Aorta (tissue), 5 donors: ENCODE data around the gene SLC43A2. TPM values are rescaled to one million over a fixed set of nuclear protein-coding genes. Genes with fewer than 3 reads are reported as not detected.
"Not testable (repeated sequence)": the region's sequence is repeated elsewhere in the genome, so short reads cannot be mapped to it uniquely, and the experiment has no call there.

Source experiments
- ATAC-seq: fragments of 200-7000 bp; cut with Tn5 transposase; one replicate; pipeline ENCODE4 v1.9.1; 2022; ENCODE audit warnings: moderate library complexity; ENCODE audit not compliant: low FRiP score
- DNase-seq, 2 donors: peaks; one replicate each; pipeline ENCODE4 v3.0.0-alpha.2; 2020
- H3K27ac ChIP-seq, 2 donors: one replicate each; pipeline ENCODE4 v1.5.1; 2013; ENCODE audit warnings: low read length in 2 of 2, mild to moderate bottlenecking in 2 of 2, moderate library complexity in 2 of 2, control low read depth in 1 of 2, inconsistent platforms in 1 of 2, low read depth in 1 of 2
- H3K27me3 ChIP-seq, 2 donors: one replicate each; pipeline ENCODE4 v1.6.1; 2013; ENCODE audit warnings: control low read depth in 1 of 2, low read length in 1 of 2, mild to moderate bottlenecking in 1 of 2, moderate library complexity in 1 of 2; ENCODE audit not compliant: insufficient read depth in 2 of 2, control insufficient read depth in 1 of 2
- H3K36me3 ChIP-seq, 2 donors: one replicate each; pipeline ENCODE4 v1.6.1; 2013; ENCODE audit warnings: control low read depth in 1 of 2, low read length in 1 of 2, mild to moderate bottlenecking in 1 of 2; ENCODE audit not compliant: insufficient read depth in 2 of 2, control insufficient read depth in 1 of 2
- H3K4me1 ChIP-seq, 2 donors: one replicate each; pipeline ENCODE4 v1.6.1; 2013; ENCODE audit warnings: low read length in 2 of 2, control low read depth in 1 of 2, mild to moderate bottlenecking in 1 of 2, moderate library complexity in 1 of 2; ENCODE audit not compliant: insufficient read depth in 2 of 2, control insufficient read depth in 1 of 2
- H3K4me3 ChIP-seq, 2 donors: one replicate each; pipeline ENCODE4 v1.5.1; 2013; ENCODE audit warnings: low read length in 2 of 2, control low read depth in 1 of 2, mild to moderate bottlenecking in 1 of 2
- H3K9me3 ChIP-seq: one replicate; pipeline ENCODE4 v1.6.1; 2013; ENCODE audit warnings: mild to moderate bottlenecking, low read length; ENCODE audit not compliant: control insufficient read depth
- WGBS, 2 donors: extraction: QIAGEN DNeasy Blood & Tissue Kit; methylation state at CpG; one replicate each; pipeline ENCODE4 v1.1.7; 2013; 5-methylcytosine and 5-hydroxymethylcytosine counted together
- intact Hi-C, 2 donors: fragments of 100-400 bp; cut with DNase I; formaldehyde crosslinking; loops; one replicate each; pipeline versions ENCODE4 v1.14.2 to v1.15.0; 2022
- polyA plus RNA-seq, 2 donors: library from polyadenylated mRNA; stranded (reverse); fragments of 200-250 nt; gene quantifications; one replicate each; pipeline ENCODE4 v1.2.3, GENCODE V29; 2013
- total RNA-seq, 2 donors: library from RNA; stranded (reverse); fragmentation: NEBNext Ultra II Directional; extraction: Animal tissue kit (Norgen Biotek cat#: 25700); gene quantifications; one replicate each; pipeline ENCODE4 v1.2.1, GENCODE V29; 2021
- donor health status: healthy with polysubstance abuse.
- donor health status: Bipolar disorder and iron deficiency.
- donor health status: DM: no; HTN: no; CAD: no.
- donor health status: DM: no; HTN: no; CAD: no.
- donor health status: DM: yes; HTN: yes; CAD: no.

SLC43A2 gene
- total and polyA plus RNA-seq, 4 donors: 2.1 to 25.0 (median 9.6) TPM

GRCh38 chr17:1577182-1577581 lies 51.5 kb downstream of the SLC43A2 start:
- Histone ChIP-seq H3K27ac (peak overlapping the region; percentile 23 to 86), H3K27me3 (no peaks in the 10 kb centered on the region), H3K9me3 (no peaks in the 10 kb centered on the region), H3K4me1 (no peaks in the 10 kb centered on the region), H3K36me3 (no peaks in the 10 kb centered on the region), H3K4me3 (no peak overlapping the region)
- peak; percentile 93 for ATAC-seq
- intact Hi-C loops: loop anchor here in 1 of 2 donors (2.0 kb wide), 1 partner anchor 140 kb away; no protein-coding TSS in a partner anchor
- 1 to 2% methylated on average over 12 of the region's 12 CpGs for WGBS, 2 donors
- DNase-seq: peak; percentile 95 to 97

DNA sequence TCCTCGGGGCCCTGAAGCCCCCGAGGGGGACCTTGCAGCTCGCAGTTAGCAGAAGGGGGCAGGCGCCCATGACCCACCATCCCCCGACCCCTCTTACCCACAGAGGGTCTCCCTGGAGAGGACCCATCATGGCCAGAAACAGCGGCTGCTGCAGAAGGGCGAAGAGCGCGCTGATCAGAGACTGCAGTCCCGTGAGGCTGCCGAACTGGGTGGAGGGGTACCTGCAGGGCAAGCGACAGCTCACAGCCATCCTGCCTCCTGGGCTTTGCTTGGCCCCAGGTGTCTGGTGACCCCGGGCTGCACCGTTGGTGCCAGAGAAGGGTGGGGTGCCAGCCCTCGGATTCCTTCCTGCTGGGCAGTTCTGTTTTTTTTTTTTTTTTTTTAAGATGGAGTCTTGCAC lies 52.1 kb downstream of the SLC43A2 start:
- no peak for ATAC-seq
- Histone ChIP-seq H3K9me3 (no peaks in the 10 kb centered on the region), H3K27me3 (no peaks in the 10 kb centered on the region), H3K4me3 (no peak overlapping the region), H3K36me3 (no peaks in the 10 kb centered on the region), H3K27ac (peak overlapping the region in 1 of 2 donors; percentile 14), H3K4me1 (no peaks in the 10 kb centered on the region)
- intact Hi-C loops: loop anchor here in 1 of 2 donors (2.0 kb wide), 1 partner anchor 140 kb away; no protein-coding TSS in a partner anchor
- DNase-seq: no peak
- 87 to 92% methylated on average over 15 of the region's 15 CpGs for WGBS, 2 donors

- H3K27me3 ChIP-seq: no peaks in the 10 kb centered on the region
- H3K36me3 ChIP-seq: no peaks in the 10 kb centered on the region
- no peaks in the 10 kb centered on the region for H3K4me1 ChIP-seq
- ATAC-seq (no peak), DNase-seq (no peak)
- no peak overlapping the region for H3K27ac ChIP-seq
- H3K4me3 ChIP-seq: no peak overlapping the region
- no peaks in the 10 kb centered on the region for H3K9me3 ChIP-seq
- intact Hi-C loops: loop anchor here (1.0 to 2.0 kb wide), 3 partner anchors 54 to 73 kb away; partner anchors contain the start of gene SLC43A2 (in 1 of the 2)
- 49 to 52% methylated on average over 45 of the region's 45 CpGs for WGBS, 2 donors
Measured at GRCh38 chr17:1574697-1575471, 53.8 kb downstream of the SLC43A2 start.

DNA sequence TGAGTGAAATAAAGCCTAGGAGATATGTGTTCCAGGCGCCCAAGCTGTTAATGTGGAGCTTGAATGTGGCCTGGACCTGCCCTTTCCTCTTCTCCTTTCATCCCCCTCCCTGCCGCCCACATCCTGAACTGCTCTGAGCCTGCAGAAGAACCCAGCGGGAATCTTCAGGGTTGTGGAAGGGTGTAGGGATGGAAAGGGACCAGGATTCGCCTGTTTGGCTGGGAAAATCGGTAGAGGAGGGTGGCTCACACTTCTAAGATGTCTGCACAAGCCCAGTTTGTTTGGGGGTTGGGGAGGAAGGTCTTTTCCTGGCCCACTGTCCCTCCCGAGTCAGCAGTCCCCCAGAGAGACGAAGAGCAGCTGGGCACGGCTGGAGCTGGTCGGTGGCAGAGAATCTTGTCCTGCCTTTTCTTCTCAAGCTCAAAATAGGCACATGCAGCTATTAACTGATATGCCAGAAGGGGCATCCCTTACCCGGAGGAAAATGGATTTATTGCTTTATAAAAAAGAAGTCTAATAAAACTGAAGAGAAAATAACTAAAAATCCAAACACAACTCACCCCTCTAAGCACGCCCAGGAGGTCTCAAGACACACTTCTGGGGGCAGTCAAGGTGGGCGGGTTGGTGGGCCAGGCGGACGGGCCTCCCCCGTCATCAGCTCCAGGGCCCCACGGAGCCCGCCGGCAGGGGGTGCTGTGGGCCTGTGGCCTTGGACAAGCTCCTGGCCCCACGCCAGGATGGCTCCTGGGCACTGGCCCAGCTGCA lies 54.5 kb downstream of the SLC43A2 start:
- H3K4me1 ChIP-seq: no peaks in the 10 kb centered on the region
- no peaks in the 10 kb centered on the region for H3K9me3 ChIP-seq
- ATAC-seq: peak; percentile 86
- no peak overlapping the region for H3K27ac ChIP-seq
- H3K36me3 ChIP-seq: no peaks in the 10 kb centered on the region
- 22 to 23% methylated on average over 19 of the region's 19 CpGs for WGBS, 2 donors
- no peak overlapping the region for H3K4me3 ChIP-seq
- peak; percentile 91 to 96 for DNase-seq
- intact Hi-C loops: loop anchor here (1.0 to 2.0 kb wide), 3 partner anchors 55 to 74 kb away; partner anchors contain the start of gene SLC43A2 (in 1 of the 2)
- no peaks in the 10 kb centered on the region for H3K27me3 ChIP-seq

DNA sequence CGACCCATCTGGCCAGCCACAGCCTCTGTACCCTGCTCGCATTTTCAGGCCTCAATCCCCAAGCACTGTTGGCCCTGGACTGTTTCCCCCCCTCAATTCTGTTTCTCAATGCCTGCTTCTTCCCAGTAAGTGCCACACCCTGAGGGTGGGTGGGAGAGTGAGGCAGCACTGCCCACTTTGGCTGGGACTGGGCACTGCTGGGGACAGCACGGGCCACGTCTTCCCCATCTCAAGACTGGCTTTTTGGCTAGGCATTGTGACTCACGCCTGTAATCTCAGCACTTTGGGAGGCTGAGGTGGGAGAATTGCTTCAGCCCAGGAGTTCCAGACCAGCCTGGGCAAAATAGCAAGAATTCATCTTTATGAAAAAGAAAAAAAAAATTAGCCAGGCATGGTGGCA lies 56.0 kb downstream of the SLC43A2 start:
- intact Hi-C loops: loop anchor here in 1 of 2 donors (1.0 kb wide), 1 partner anchor 76 kb away; no protein-coding TSS in a partner anchor

DNA sequence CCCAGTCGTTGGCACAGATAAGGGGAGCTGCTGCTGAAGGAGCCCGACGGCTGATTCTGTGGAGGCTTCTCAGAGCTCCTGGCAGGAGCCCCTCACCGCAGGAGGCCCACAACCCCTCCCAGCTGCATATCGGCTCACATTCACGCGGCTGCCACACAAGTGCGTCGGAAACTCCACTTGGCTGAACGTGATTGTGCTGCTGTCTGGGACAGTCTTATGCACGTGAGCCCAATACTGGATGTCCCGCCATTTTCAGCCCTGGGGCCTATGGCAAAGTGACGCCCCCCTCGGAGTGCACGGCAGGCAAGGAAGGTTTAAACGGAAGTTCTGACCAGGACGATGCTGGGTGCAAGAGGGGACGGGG lies 57.3 kb downstream of the SLC43A2 start:
- no peaks in the 10 kb centered on the region for H3K4me1 ChIP-seq
- WGBS, 2 donors: 79 to 84% methylated on average over 18 of the region's 18 CpGs
- no peaks in the 10 kb centered on the region for H3K36me3 ChIP-seq
- no peaks in the 10 kb centered on the region for H3K27me3 ChIP-seq
- DNase-seq: no peak
- H3K9me3 ChIP-seq: no peaks in the 10 kb centered on the region
- no peak overlapping the region for H3K27ac ChIP-seq
- H3K4me3 ChIP-seq: no peak overlapping the region
- intact Hi-C loops: no loop called here
- ATAC-seq: no peak

More for the DNA sequence above, 56.0 kb downstream of the SLC43A2 start:
- H3K9me3 ChIP-seq, ATAC-seq, H3K27ac ChIP-seq, H3K36me3 ChIP-seq, H3K4me3 ChIP-seq, DNase-seq, H3K4me1 ChIP-seq, H3K27me3 ChIP-seq: not testable (repeated sequence)
- 74 to 77% methylated on average over 5 of the region's 5 CpGs for WGBS, 2 donors

DNA sequence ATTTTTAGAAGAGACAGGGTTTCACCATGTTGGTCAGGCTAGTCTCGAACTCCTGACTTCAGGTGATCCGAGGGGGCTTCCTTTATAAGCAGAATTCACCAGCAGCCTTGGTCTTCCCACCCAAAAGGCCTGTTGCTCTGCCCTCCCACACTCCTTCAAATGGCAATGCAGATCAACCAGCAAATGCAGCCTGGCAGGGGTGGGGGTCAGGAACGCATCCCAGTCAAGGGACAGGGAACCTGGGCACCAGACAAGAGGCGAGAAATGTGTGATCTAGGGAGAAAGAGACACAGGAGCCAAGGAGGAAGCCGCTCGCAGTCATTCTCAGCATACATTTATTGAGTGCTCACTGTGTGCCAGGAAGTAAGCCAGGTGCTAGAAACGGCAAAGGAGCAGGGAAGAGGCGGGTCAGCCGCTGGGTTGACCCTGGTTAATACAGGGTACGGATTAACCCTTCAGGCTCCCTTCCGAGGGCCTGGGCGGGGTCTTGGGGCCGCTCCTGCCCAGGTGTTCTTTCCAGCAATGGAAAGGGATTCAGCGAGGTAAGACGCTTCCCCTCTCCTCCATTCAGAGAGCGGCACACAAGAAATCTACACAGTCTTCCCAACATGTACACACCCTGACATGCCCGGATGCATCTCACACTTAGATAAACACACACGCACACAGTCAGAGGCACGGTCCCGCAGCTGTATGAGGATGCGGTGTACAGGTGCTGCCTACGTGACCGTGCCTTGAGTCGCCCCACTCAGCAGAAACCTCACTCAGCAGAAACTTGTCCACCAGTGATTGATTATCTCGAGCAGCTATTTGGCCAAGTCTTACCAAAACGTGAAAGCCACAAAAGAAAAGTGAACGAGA lies 59.5 kb downstream of the SLC43A2 start:
- DNase-seq (no peak), ATAC-seq (no peak)
- WGBS, 2 donors: 52 to 58% methylated on average over 27 of the region's 27 CpGs
- Histone ChIP-seq H3K27me3 (no peaks in the 10 kb centered on the region), H3K9me3 (no peaks in the 10 kb centered on the region), H3K27ac (no peak overlapping the region), H3K4me3 (no peak overlapping the region), H3K4me1 (no peaks in the 10 kb centered on the region), H3K36me3 (no peaks in the 10 kb centered on the region)
- intact Hi-C loops: no loop called here

DNA sequence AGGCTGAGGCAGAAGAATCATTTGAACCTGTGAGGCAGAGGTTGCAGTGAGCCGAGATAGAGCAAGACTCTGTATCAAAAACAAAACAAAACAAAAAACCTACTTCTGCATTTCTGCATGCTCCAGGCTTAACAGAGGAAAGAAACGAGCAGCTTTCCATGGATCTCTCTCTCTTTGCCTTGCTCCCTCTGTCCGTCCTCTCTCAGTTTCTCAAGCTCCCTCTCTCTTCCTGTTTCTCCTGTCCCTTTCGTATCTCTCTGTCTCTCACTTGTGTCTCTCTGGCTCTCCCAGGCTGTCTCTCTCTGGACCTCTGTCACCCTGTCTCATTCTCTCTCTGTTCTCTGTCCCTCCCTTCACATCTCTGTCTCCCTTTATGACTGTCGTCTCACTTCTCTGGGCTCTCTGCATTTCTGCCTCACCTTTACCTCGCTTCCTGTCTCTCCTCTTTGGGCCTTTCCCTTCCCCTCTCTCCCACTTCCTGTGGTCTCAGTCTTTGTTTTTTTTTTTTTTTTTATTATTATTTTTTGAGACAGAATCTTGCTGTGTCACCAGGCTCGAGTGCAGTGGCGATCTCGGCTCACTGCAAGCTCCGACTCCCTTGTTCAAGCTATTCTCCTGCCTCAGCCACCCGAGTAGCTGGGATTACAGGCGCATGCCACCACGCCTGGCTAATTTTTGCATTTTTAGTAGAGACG lies 62.0 kb downstream of the SLC43A2 start:
- Histone ChIP-seq H3K27me3 (no peaks in the 10 kb centered on the region), H3K27ac (no peak overlapping the region), H3K36me3 (no peaks in the 10 kb centered on the region), H3K9me3 (no peaks in the 10 kb centered on the region), H3K4me3 (no peak overlapping the region), H3K4me1 (no peaks in the 10 kb centered on the region)
- 53 to 59% methylated on average over 14 of the region's 14 CpGs for WGBS, 2 donors
- ATAC-seq (no peak), DNase-seq (no peak)
- intact Hi-C loops: no loop called here
